ENCODE measurements around the gene LDLRAD3.
A peak's percentile ranks its signal among the peaks of the same experiment; 100 is the strongest.

The LDLRAD3 gene

DNA sequence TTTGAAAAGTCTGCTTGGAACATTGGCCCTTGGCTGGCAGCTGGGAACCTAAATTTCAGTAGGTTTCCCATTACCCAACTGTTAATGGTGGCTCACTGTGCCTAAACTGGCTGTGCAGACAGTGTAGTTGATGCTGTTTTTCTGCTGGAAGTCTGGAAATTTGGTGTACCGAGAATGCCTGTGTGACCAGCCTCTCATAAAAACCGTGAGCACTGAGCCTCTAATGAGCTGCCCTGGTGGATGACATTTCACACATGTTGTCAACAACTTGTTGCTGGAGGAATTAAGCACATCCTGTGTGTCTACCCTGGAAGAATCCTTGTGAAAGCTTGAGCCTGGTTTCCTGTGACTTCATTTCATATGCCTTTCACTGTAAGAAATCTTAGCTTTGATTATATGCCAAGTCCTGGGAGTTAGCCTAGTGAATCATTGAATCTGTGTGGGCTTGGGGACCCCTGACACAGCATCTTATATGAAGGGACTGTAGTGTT, 131.1 kb downstream of the LDLRAD3 start:
- TF ChIP-seq, protein P1, sequence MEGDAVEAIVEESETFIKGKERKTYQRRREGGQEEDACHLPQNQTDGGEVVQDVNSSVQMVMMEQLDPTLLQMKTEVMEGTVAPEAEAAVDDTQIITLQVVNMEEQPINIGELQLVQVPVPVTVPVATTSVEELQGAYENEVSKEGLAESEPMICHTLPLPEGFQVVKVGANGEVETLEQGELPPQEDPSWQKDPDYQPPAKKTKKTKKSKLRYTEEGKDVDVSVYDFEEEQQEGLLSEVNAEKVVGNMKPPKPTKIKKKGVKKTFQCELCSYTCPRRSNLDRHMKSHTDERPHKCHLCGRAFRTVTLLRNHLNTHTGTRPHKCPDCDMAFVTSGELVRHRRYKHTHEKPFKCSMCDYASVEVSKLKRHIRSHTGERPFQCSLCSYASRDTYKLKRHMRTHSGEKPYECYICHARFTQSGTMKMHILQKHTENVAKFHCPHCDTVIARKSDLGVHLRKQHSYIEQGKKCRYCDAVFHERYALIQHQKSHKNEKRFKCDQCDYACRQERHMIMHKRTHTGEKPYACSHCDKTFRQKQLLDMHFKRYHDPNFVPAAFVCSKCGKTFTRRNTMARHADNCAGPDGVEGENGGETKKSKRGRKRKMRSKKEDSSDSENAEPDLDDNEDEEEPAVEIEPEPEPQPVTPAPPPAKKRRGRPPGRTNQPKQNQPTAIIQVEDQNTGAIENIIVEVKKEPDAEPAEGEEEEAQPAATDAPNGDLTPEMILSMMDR (IDR thresholded peaks at IDR 0.05): no peak
- Histone ChIP-seq H3K9ac (no peak overlapping the region), H3K79me2 (no peaks in the 10 kb centered on the region), H3K27me3 (ENCODE audit: control insufficient read depth, insufficient read depth, low read length) (no peaks in the 10 kb centered on the region), H2AFZ (no peak overlapping the region), H3K9me3 (ENCODE audit: control insufficient read depth, low read length) (no peaks in the 10 kb centered on the region), H3K4me3 (ENCODE audit: low read depth, low read length) (no peak overlapping the region), H3K36me3 (ENCODE audit: control insufficient read depth, insufficient read depth, low read length) (no peaks in the 10 kb centered on the region), H3K4me1 (no peaks in the 10 kb centered on the region), H3K4me2 (ENCODE audit: low read length) (no peak overlapping the region), H3K27ac (peak overlapping the region; percentile 36)

DNA sequence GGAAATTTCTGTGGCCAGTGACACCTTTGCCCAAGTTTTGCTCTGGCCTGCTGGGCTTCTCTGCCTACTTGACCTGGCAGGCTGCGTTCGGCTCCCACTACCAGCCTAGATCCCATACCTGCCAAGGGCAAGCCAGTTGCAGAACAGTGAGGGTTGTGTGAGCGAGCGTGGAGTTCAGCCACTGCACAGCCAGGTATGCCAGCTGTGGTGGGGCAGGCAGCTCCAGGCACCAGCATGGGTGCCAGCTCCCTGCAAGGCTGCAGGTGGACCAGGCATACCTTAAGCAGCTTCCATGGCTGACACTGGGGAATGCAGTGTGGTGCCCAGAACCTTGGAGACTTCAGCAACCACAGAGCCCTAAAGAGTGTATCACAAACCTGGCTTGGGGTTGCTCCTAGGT, 133.5 kb downstream of the LDLRAD3 start:
- Histone ChIP-seq H2AFZ (no peak overlapping the region), H3K27ac (no peak overlapping the region), H3K27me3 (ENCODE audit: control insufficient read depth, insufficient read depth, low read length) (no peaks in the 10 kb centered on the region), H3K9me3 (ENCODE audit: control insufficient read depth, low read length) (no peaks in the 10 kb centered on the region), H3K4me2 (ENCODE audit: low read length) (no peak overlapping the region), H3K4me1 (no peaks in the 10 kb centered on the region), H3K79me2 (no peaks in the 10 kb centered on the region), H3K4me3 (ENCODE audit: low read depth, low read length) (no peak overlapping the region), H3K9ac (no peak overlapping the region), H3K36me3 (ENCODE audit: control insufficient read depth, insufficient read depth, low read length) (no peaks in the 10 kb centered on the region)
- TF ChIP-seq, protein P1 (IDR thresholded peaks at IDR 0.05): no peak

- H3K9ac ChIP-seq: no peak overlapping the region
- no peaks in the 10 kb centered on the region for H3K27me3 ChIP-seq (ENCODE audit: control insufficient read depth, insufficient read depth, low read length)
- H3K36me3 ChIP-seq (ENCODE audit: control insufficient read depth, insufficient read depth, low read length): no peaks in the 10 kb centered on the region
- no peak overlapping the region for H3K4me2 ChIP-seq (ENCODE audit: low read length)
- no peaks in the 10 kb centered on the region for H3K9me3 ChIP-seq (ENCODE audit: control insufficient read depth, low read length)
- H2AFZ ChIP-seq: no peak overlapping the region
- H3K79me2 ChIP-seq: no peaks in the 10 kb centered on the region
- TF ChIP-seq, protein P1 (IDR thresholded peaks at IDR 0.05): no peak
- no peak overlapping the region for H3K27ac ChIP-seq
- no peaks in the 10 kb centered on the region for H3K4me1 ChIP-seq
- no peak overlapping the region for H3K4me3 ChIP-seq (ENCODE audit: low read depth, low read length)
Observed at GRCh38 chr11:36077886-36078685, 134.2 kb downstream of the LDLRAD3 start.

DNA sequence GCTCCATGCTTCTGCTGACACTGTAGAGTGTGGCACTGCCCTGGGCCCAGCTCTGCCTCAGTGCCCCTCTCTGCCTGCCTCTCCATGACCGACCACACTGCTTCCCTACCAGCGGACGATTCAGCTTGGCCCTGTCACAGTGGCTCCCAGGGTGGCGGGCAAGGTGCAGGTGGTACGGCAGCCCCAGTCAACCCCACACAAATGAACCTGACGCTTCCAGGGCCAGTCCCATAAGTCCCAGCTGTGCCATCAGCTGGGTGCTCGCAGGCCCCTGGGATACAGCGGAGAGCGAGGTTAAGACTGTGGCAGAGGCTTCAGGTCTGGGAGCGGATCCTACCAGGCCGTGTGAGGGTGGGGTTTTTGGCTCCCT, 134.8 kb downstream of the LDLRAD3 start:
- TF ChIP-seq, protein P1 (IDR thresholded peaks at IDR 0.05): no peak
- Histone ChIP-seq H3K9me3 (ENCODE audit: control insufficient read depth, low read length) (no peaks in the 10 kb centered on the region), H3K27ac (no peak overlapping the region), H3K79me2 (no peaks in the 10 kb centered on the region), H2AFZ (no peak overlapping the region), H3K27me3 (ENCODE audit: control insufficient read depth, insufficient read depth, low read length) (no peaks in the 10 kb centered on the region), H3K9ac (no peak overlapping the region), H3K4me2 (ENCODE audit: low read length) (no peak overlapping the region), H3K4me3 (ENCODE audit: low read depth, low read length) (no peak overlapping the region), H3K36me3 (ENCODE audit: control insufficient read depth, insufficient read depth, low read length) (no peaks in the 10 kb centered on the region), H3K4me1 (no peaks in the 10 kb centered on the region)
